Fibroblast of skin of right quadriceps (primary cell): ENCODE data around the gene RIMKLB.
"Not testable (repeated sequence)": the region's sequence is repeated elsewhere in the genome, so short reads cannot be mapped to it uniquely, and the experiment has no call there.

Source experiments
- DNase-seq: peaks from one replicate; pipeline ENCODE4 v3.0.0-alpha.2; 2013

Gene RIMKLB

DNA sequence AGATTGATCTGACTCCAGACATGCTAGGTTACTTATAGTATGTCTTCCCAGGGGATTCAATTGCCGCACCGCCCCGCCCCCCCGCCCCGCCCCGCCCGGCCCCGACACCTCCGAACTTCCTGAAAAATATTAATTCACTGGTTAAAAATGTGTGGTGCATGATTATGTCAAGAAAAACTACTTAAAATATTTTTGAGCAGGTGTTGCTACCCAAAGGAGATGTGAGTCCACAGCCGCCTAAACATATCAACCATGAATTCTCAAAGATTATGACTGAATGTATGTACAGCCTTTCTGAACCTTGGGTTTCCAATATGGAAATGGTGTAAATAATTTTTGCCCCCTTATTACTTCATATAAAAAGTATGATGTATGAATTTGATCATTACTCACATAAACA lies 2.7 kb upstream of the RIMKLB start:
- DNase-seq: no peak

DNA sequence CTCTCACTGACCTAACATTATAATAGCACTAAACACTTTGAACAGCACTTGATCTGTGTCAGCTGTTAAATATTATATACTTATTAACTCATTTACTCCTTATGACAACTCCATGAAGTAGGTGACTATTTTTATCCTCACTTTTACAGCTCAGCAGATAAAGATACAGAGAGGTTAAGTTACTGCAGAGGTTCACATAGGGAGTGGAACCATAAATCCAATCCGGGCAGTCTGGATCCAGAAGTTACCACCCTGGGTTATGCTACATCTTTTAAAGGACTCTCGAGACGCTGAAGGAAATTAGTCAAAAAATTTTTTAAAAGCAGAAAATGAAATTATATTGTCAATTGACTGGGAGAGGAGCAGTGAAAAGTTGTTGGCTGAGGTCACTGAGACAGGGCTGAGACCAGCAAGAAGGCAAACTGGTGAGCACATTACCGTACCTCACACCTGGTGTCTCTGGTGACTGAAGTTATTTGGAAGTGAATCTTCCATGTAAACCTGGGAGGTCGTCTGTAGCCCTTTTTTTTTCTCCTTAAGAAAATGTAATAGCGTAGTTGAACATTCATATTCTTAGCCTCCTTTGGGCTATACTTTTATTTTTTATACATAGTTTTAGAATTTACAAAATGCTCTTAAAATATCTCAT lies 1.2 kb upstream of the RIMKLB start:
- DNase-seq: no peak

- no peak for DNase-seq
These were observed 693 bp upstream of the RIMKLB start for GRCh38 chr12:8697120-8697475.

GRCh38 chr12:8698132-8698851 lies 501 bp downstream of the RIMKLB start:
- peak; percentile 39 for DNase-seq

DNA sequence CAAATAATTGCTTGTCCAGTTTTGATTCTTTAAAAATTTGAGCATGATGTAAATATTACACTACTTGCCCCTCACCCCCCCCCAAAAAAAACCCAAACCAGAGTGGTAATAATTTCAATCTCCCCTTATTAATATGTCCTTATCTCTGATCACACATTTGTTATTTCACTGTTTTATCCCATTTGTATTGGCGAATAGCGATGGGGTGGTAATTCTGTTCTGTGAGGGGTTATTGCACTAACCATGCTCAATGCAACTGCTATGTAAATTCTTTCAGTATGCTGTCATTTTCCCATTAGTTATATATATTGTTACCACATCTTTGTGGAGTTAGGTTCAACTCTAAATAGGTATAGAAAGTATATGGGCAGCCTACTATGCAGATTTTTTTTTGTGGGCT lies 1.1 kb downstream of the RIMKLB start:
- peak; percentile 50 for DNase-seq

- DNase-seq: no peak
These were observed 1.9 kb downstream of the RIMKLB start for GRCh38 chr12:8699714-8700113.

DNA sequence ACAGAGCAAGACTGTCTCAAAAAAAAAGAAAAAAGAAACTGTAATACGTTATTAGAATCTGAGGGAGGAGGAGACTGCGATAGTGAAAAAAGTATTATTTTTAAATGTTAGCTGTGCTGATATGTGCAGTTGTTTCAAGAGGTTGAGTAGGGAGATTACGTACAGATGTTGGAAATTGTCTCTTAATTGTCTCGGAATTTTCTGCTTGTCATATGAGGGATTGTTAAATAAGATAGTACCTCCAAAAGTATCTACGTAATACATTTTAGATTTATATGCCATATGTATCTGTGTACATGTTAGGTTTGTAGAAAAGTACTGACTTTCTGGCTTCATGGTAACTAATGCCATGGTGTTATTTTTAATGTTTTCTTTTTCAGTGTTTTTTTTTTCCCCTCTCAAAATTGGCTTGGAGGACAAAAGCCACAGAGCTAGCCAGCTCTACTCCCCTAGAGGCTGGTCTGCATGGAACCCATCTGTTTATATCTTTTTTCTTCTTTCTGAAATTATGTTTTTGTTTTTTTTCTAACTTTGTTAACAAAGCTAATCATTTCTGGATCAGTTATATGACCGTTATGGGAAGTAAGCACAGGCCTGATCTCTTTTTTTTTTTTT lies 3.4 kb downstream of the RIMKLB start:
- DNase-seq: no peak

DNA sequence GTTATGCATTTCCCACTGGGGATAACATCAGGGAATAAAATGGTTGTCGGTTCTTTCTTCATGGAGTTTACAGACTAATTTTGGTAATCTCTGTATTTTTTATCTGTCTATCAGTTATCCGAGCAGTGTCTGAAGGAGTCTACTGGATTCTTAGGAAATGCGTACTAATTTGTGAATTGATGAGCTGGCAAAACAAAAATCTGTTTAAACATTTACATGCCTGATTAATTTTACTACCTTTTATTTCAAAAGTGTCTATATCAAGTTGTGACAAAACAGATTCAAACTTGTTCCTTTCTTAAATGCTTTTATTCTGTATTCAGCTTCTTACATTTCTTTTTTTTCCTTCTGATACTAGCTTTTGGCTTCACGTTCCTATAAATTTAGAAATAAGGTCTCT lies 4.4 kb downstream of the RIMKLB start:
- no peak for DNase-seq

- DNase-seq: no peak
These were observed 11.5 kb downstream of the RIMKLB start for GRCh38 chr12:8709124-8709830.

DNA sequence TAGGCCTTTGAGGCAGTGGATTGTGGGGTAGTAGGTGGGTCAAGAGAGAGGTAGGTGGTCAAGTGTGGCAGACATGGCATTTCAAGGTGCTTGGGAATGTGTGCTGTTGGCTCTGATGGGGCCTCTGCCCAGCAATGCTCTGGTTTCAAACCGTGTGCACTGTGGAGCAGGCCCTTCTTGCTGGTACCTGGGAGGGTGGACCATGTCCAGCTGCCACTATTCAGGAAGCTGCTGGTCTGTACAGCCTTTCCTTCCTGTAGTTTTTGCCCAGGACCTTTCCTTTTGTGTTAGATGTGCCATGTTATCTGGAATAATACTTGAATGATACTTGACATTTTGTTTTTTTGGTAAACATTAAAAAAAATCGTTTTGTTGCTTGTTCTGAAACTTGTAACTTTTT lies 14.8 kb downstream of the RIMKLB start:
- no peak for DNase-seq

- no peak for DNase-seq
These were observed 24.6 kb downstream of the RIMKLB start for GRCh38 chr12:8722286-8722800.

- DNase-seq: no peak
These were observed 37.1 kb downstream of the RIMKLB start for GRCh38 chr12:8734873-8735381.

GRCh38 chr12:8742501-8742900 lies 44.7 kb downstream of the RIMKLB start:
- peak; percentile 48 for DNase-seq

DNA sequence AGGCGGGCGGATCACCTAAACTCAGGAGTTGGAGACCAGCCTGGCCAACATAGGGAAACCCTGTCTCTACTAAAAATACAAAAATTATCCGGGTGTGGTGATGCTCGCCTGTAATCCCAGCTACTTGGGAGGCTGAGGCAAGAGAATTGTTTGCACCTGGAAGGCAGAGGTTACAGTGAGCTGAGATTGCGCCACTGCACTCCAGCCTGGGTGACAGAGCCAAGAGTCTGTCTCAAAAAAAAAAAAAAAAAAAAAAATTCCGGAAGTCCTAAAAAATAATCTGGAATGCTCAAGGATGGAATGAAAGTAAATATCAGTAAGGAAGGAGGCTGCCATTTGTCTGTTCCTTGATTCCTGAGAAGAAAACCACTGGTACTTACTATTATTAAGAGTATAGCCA lies 45.3 kb downstream of the RIMKLB start:
- not testable (repeated sequence) for DNase-seq

DNA sequence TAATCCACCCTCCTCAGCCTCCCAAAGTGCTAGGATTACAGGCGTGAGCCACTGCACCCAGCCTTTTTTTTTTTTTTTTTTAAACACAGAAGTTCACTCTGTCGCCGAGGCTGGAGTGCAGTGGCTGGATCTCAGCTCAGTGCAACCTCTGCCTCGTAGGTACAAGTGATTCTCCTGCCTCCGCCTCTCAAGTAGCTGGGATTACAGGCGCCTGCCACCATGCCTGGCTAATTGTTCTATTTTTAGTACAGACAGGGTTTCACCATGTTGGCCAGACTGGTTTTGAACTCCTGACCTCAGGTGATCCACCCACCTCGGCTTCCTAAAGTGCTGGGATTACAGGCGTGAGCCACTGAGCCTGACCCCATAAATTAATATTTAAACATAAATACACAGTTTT lies 47.8 kb downstream of the RIMKLB start:
- not testable (repeated sequence) for DNase-seq

DNA sequence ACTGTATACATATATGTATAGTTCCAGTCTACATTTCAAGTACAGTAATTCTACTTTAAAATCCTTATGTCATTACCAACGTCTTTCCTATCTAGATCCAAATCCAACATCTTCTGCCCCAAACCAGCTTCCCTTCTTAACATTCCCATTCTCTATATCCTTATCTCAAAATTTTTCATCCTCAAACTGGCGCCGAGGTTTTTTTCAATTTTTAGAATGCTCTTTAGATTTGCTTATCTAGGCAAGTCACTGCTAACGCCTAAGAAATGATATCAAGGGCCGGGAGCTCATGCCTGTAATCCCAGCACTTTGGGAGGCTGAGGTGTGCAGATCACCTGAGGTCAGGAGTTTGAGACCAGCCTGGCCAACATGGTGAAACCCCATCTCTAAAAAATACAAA lies 48.3 kb downstream of the RIMKLB start:
- no peak for DNase-seq

DNA sequence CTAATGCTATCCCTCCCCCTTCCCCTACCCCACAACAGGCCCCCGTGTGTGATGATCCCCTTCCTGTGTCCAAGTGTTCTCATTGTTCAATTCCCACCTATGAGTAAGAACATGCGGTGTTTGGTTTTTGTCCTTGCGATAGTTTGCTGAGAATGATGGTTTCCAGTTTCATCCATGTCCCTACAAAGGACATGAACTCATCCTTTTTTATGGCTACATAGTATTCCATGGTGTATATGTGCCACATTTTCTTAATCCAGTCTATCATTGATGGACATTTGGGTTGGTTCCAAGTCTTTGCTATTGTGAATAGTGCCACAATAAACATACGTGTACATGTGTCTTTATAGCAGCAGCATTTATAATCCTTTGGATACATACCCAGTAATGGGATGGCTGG lies 62.3 kb downstream of the RIMKLB start:
- not testable (repeated sequence) for DNase-seq

DNA sequence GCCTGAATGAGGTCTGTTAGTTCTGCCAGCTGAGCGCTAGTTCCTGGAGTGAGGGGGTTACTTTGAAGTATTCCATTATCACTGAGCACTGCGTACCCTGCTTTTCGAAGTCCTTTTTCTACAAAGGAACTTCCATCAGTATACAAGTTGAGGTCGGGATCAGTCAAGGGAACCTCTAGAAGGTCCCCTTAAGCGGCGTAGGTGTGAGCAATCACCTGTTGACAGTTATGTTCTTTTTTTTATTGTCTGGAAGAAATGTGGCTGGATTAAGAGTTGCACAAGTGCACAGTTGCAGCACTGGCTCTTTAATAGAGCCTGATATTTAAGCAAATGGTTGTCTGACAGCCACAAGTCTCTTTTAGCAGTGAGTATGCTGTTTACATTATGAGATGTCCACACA lies 64.9 kb downstream of the RIMKLB start:
- not testable (repeated sequence) for DNase-seq

GRCh38 chr12:8766121-8766520 lies 68.3 kb downstream of the RIMKLB start:
- not testable (repeated sequence) for DNase-seq

- DNase-seq: no peak
These were observed 72.7 kb downstream of the RIMKLB start for GRCh38 chr12:8770499-8770898.

GRCh38 chr12:8771072-8771471 lies 73.3 kb downstream of the RIMKLB start:
- no peak for DNase-seq

GRCh38 chr12:8773461-8773860 lies 75.7 kb downstream of the RIMKLB start:
- no peak for DNase-seq

DNA sequence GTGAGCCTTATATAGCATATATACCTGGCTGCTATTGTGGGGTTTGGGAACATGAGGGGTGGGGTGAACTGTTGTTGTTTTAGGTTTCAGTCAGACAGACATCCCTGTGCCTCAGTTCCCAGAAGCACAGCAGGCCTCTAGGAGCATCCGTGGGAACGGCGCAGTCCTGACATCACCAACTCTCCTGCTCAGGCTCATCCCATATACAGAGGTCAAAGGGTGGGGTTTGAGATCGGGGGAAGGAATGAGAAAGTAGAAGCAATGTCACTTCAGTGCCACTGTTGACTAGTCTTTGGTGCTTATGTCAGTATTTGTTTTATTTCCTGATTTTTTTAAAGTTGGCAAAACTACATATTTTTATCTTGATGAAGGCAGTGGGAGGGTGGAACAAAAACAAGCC lies 81.5 kb downstream of the RIMKLB start:
- no peak for DNase-seq
